ENCODE data around the gene SOCS6. TPM values are rescaled to one million over a fixed set of nuclear protein-coding genes. Genes with fewer than 3 reads are reported as not detected.

SOCS6 gene
- total and polyA plus RNA-seq, 2 donors (not counting 3 experiments of a cell fraction or from before 2014, with no cell fraction given), result 8.6 to 15.0 TPM

- ChIA-PET CTCF (interaction anchor here (0.7 to 1.5 kb wide), 4 partner anchors 8 to 21 kb away, joined by 3 read pairs; no protein-coding TSS in a partner anchor), POLR2A (no interaction called here)
- Histone ChIP-seq H3K27me3 (ENCODE audit: control insufficient read depth in 2 of 2, insufficient read depth in 2 of 2, low read length in 2 of 2) (no peaks in the 10 kb centered on the region), H3K27ac (ENCODE audit: insufficient read depth, low read depth, low read length) (no peak overlapping the region), H2AFZ (ENCODE audit: low read depth, low read length) (no peak overlapping the region), H3K4me1 (ENCODE audit: control insufficient read depth, extremely low read depth, insufficient read depth, low read length) (no peaks in the 10 kb centered on the region), H3K9ac (replicated peaks; ENCODE audit: extremely low read depth, insufficient read depth, low read length) (no peak overlapping the region), H4K20me1 (replicated peaks; ENCODE audit: control insufficient read depth, extremely low read depth, insufficient read depth, low read length) (peaks cover 13% of the 10 kb centered on the region), H3K4me3 (replicated peaks in 1 of 3; ENCODE audit: insufficient read depth in 1 of 3, low read depth in 1 of 3, low read length in 3 of 3) (no peak overlapping the region), H3K9me3 (replicated peaks; ENCODE audit: control insufficient read depth, insufficient read depth, low read length) (no peaks in the 10 kb centered on the region), H3K36me3 (ENCODE audit: control insufficient read depth in 2 of 2, extremely low read depth in 1 of 2, insufficient read depth in 2 of 2, low read length in 2 of 2) (no peaks in the 10 kb centered on the region), H3K4me2 (ENCODE audit: insufficient read depth, low read length) (no peak overlapping the region), H3K9me1 (replicated peaks; ENCODE audit: control insufficient read depth, extremely low read depth, insufficient read depth, low read length) (no peaks in the 10 kb centered on the region), H3K79me2 (ENCODE audit: control insufficient read depth, insufficient read depth, low read length) (peaks cover 84% of the 10 kb centered on the region)
- DNase-seq (ENCODE audit: low read depth, low spot score), result no peak
- intact Hi-C loops (cut with micrococcal nuclease) (no loop called here), dilution Hi-C loops (cut with MboI; ENCODE audit: extremely low pct_ligation_motif_present, low sequenced_read_pairs) (no loop called here)
- TF ChIP-seq GATA2 (IDR thresholded peaks at IDR 0.05; ENCODE audit: insufficient read depth, insufficient read length, low read depth, low read length) (no peak), POLR2A (IDR thresholded peaks at IDR 0.05; ENCODE audit: low read depth, low read length) (no peak)
- no TSS peak for BruUV-seq (replicated peaks)
- no peak for FAIRE-seq
Observed at GRCh38 chr18:70314151-70314782, 25.4 kb downstream of the SOCS6 start.

- DNase-seq (ENCODE audit: low read depth, low spot score) (no peak), FAIRE-seq (no peak)
- Histone ChIP-seq H3K27me3 (ENCODE audit: control insufficient read depth in 2 of 2, insufficient read depth in 2 of 2, low read length in 2 of 2) (no peaks in the 10 kb centered on the region), H3K79me2 (ENCODE audit: control insufficient read depth, insufficient read depth, low read length) (peaks cover 61% of the 10 kb centered on the region), H3K9me3 (replicated peaks; ENCODE audit: control insufficient read depth, insufficient read depth, low read length) (no peaks in the 10 kb centered on the region), H3K9me1 (replicated peaks; ENCODE audit: control insufficient read depth, extremely low read depth, insufficient read depth, low read length) (no peaks in the 10 kb centered on the region), H3K4me1 (ENCODE audit: control insufficient read depth, extremely low read depth, insufficient read depth, low read length) (no peaks in the 10 kb centered on the region), H3K4me3 (replicated peaks in 1 of 3; ENCODE audit: insufficient read depth in 1 of 3, low read depth in 1 of 3, low read length in 3 of 3) (no peak overlapping the region), H3K36me3 (ENCODE audit: control insufficient read depth in 2 of 2, extremely low read depth in 1 of 2, insufficient read depth in 2 of 2, low read length in 2 of 2) (no peaks in the 10 kb centered on the region), H3K27ac (ENCODE audit: insufficient read depth, low read depth, low read length) (no peak overlapping the region), H3K4me2 (ENCODE audit: insufficient read depth, low read length) (no peak overlapping the region), H4K20me1 (replicated peaks; ENCODE audit: control insufficient read depth, extremely low read depth, insufficient read depth, low read length) (peaks cover 4% of the 10 kb centered on the region), H3K9ac (replicated peaks; ENCODE audit: extremely low read depth, insufficient read depth, low read length) (no peak overlapping the region), H2AFZ (ENCODE audit: low read depth, low read length) (no peak overlapping the region)
- POLR2A ChIA-PET, result no interaction called here
- BruUV-seq (replicated peaks), result no TSS peak
- TF ChIP-seq CTCF (IDR thresholded peaks at IDR 0.05; ENCODE audit: extremely low read depth in 1 of 2, insufficient read depth in 1 of 2, low read depth in 1 of 2, low read length in 2 of 2) (no peak), POLR2AphosphoS5 (IDR thresholded peaks at IDR 0.05; ENCODE audit: insufficient read depth, low read depth, low read length) (no peak), EZH2 (IDR thresholded peaks at IDR 0.05; ENCODE audit: borderline replicate concordance, low read depth, low read length, severe bottlenecking) (no peak), POLR2A (IDR thresholded peaks at IDR 0.05; ENCODE audit: low read depth, low read length) (no peak), JUN (IDR thresholded peaks at IDR 0.05; ENCODE audit: borderline replicate concordance, insufficient read depth, insufficient read length, low read depth) (no peak), GATA2 (IDR thresholded peaks at IDR 0.05; ENCODE audit: insufficient read depth, insufficient read length, low read depth, low read length) (no peak), MAX (IDR thresholded peaks at IDR 0.05; ENCODE audit: insufficient read depth, insufficient read length) (no peak), MYC (IDR thresholded peaks at IDR 0.05; ENCODE audit: low read depth, low read length) (no peak), FOS (IDR thresholded peaks at IDR 0.05; ENCODE audit: borderline replicate concordance, insufficient read depth, low read length) (no peak)
- dilution Hi-C loops (cut with MboI; ENCODE audit: extremely low pct_ligation_motif_present, low sequenced_read_pairs), result no loop called here
- CTCF ChIA-PET, result interaction anchor here (0.7 to 1.1 kb wide), 4 partner anchors 12 to 123 kb away, joined by 3 to 6 read pairs (median 4); no protein-coding TSS in a partner anchor
- intact Hi-C loops (cut with micrococcal nuclease), result no loop called here
Observed at GRCh38 chr18:70319187-70319586, 30.3 kb downstream of the SOCS6 start.

All from endothelial cell of umbilical vein (primary cell).